GM23338 (cell line): ENCODE data around the gene USP38. TPM values are rescaled to one million over a fixed set of nuclear protein-coding genes. Genes with fewer than 3 reads are reported as not detected.

Source experiments
- ATAC-seq: fragments of 200-7000 bp; cut with Tn5 transposase; 3 replicates; pipeline ENCODE4 v1.9.1; 2020
- DNase-seq: peaks from one replicate; pipeline ENCODE4 v3.0.0-alpha.2; 2015; ENCODE audit warnings: low spot score
- H2AFZ ChIP-seq: fragments of 200-600 bp; sonication (generic); 2 replicates; pipeline ENCODE4 v1.8.0; 2016; ENCODE audit warnings: antibody characterized with exemption, mild to moderate bottlenecking, moderate library complexity
- H3F3A ChIP-seq: fragments of 200-600 bp; sonication (generic); replicated peaks from 2 replicates; pipeline ENCODE4 v1.8.0; 2017; ENCODE audit warnings: antibody characterized with exemption, mixed run types, low read depth
- H3K27ac ChIP-seq: fragments of 200-600 bp; sonication (generic); 2 replicates; pipeline ENCODE4 v1.6.1; 2016; ENCODE audit warnings: low read depth
- H3K27me3 ChIP-seq: fragments of 200-600 bp; sonication (generic); 2 replicates; pipeline ENCODE4 v1.8.0; 2016; ENCODE audit warnings: mild to moderate bottlenecking, mixed run types, moderate library complexity; ENCODE audit not compliant: insufficient read depth
- H3K36me3 ChIP-seq: fragments of 200-600 bp; sonication (generic); 2 replicates; pipeline ENCODE4 v1.8.0; 2016; ENCODE audit warnings: mild to moderate bottlenecking; ENCODE audit not compliant: insufficient read depth
- H3K4me1 ChIP-seq: fragments of 200-600 bp; sonication (generic); 2 replicates; pipeline ENCODE4 v1.8.0; 2016; ENCODE audit warnings: mild to moderate bottlenecking, moderate library complexity; ENCODE audit not compliant: insufficient read depth
- H3K4me2 ChIP-seq: fragments of 200-600 bp; sonication (generic); 2 replicates; pipeline ENCODE4 v1.7.1; 2017; ENCODE audit warnings: mixed run types
- H3K4me3 ChIP-seq: fragments of 200-600 bp; sonication (generic); 2 replicates; pipeline ENCODE4 v1.6.1; 2016; ENCODE audit warnings: mixed run types
- H3K79me2 ChIP-seq: fragments of 200-600 bp; sonication (generic); replicated peaks from 2 replicates; pipeline ENCODE4 v1.8.0; 2017; ENCODE audit warnings: mild to moderate bottlenecking; ENCODE audit not compliant: insufficient read depth
- H3K9me2 ChIP-seq: fragments of 200-600 bp; sonication (generic); 2 replicates; pipeline ENCODE4 v1.8.0; 2017; ENCODE audit not compliant: insufficient read depth
- H4K20me1 ChIP-seq: fragments of 200-600 bp; sonication (generic); replicated peaks from 2 replicates; pipeline ENCODE4 v1.8.0; 2017; ENCODE audit warnings: mild to moderate bottlenecking; ENCODE audit not compliant: insufficient read depth
- H3K27ac Mint-ChIP-seq: 2 replicates; pipeline ENCODE4 v1.8.0; 2020; ENCODE audit warnings: inconsistent platforms, mild to moderate bottlenecking, moderate library complexity, mixed read lengths
- H3K27me3 Mint-ChIP-seq: 3 replicates; pipeline ENCODE4 v1.8.0; 2022; ENCODE audit warnings: low read depth, mild to moderate bottlenecking, moderate library complexity, mixed read lengths, inconsistent platforms; ENCODE audit not compliant: insufficient read depth, poor library complexity
- H3K36me3 Mint-ChIP-seq: 3 replicates; pipeline ENCODE4 v1.8.0; 2021; ENCODE audit warnings: low read depth, mild to moderate bottlenecking, inconsistent platforms, moderate library complexity, mixed read lengths
- H3K4me1 Mint-ChIP-seq: 3 replicates; pipeline ENCODE4 v1.8.0; 2020; ENCODE audit warnings: mild to moderate bottlenecking, inconsistent platforms, mixed read lengths
- H3K4me3 Mint-ChIP-seq: 3 replicates; pipeline ENCODE4 v1.8.0; 2021; ENCODE audit warnings: moderate library complexity, mild to moderate bottlenecking, inconsistent platforms, mixed read lengths
- H3K9me3 Mint-ChIP-seq: 3 replicates; pipeline ENCODE4 v1.8.0; 2020; ENCODE audit warnings: moderate library complexity, mild to moderate bottlenecking, inconsistent platforms, mixed read lengths
- EZH2 ChIP-seq: fragments of 200-600 bp; sonication (generic); IDR thresholded peaks from one replicate; pipeline ENCODE4 v1.8.0; 2017; ENCODE audit warnings: antibody characterized with exemption, mild to moderate bottlenecking, low read depth; ENCODE audit not compliant: unreplicated experiment
- EZH2phosphoT487 ChIP-seq: fragments of 200-600 bp; sonication (generic); IDR thresholded peaks from one replicate; pipeline ENCODE4 v1.8.1; 2018; ENCODE audit warnings: antibody characterized with exemption; ENCODE audit not compliant: unreplicated experiment
- NANOG ChIP-seq: IDR thresholded peaks from 2 replicates; pipeline ENCODE4 v1.6.1; 2016; ENCODE audit warnings: antibody characterized with exemption, borderline replicate concordance
- POLR2AphosphoS5 ChIP-seq: IDR thresholded peaks from 2 replicates; pipeline ENCODE4 v1.6.1; 2016; ENCODE audit warnings: antibody characterized with exemption, low read depth
- STAT1 ChIP-seq: IDR thresholded peaks from one replicate; pipeline ENCODE4 v1.6.1; 2016; ENCODE audit warnings: antibody characterized with exemption; ENCODE audit not compliant: unreplicated experiment
- ZNF114 ChIP-seq: fragments of 250-450 bp; sonication (Bioruptor Pico); IDR thresholded peaks from 2 replicates; pipeline ENCODE4 v1.5.0; 2020; ENCODE audit warnings: mild to moderate bottlenecking, moderate library complexity
- ZNF331 ChIP-seq: fragments of 250-450 bp; sonication (Bioruptor Pico); IDR thresholded peaks from 2 replicates; pipeline ENCODE4 v1.5.0; 2020; ENCODE audit warnings: low read depth, mild to moderate bottlenecking, moderate library complexity
- ZNF462 ChIP-seq: fragments of 250-450 bp; sonication (Bioruptor Pico); IDR thresholded peaks from 2 replicates; pipeline ENCODE4 v1.5.0; 2020; ENCODE audit warnings: mild to moderate bottlenecking, moderate library complexity
- polyA plus RNA-seq: library from polyadenylated mRNA; unstranded; fragments of >200 nt; fragmentation: Nextera tagmentation; extraction: Ambion mirVana; gene quantifications from 2 replicates; pipeline ENCODE4 v1.2.1, GENCODE V29; 2016
- total RNA-seq: library from RNA; depleted of rRNA; stranded (reverse); fragments of >200 nt; shearing (Covaris generic); gene quantifications from 2 replicates; pipeline ENCODE4 v1.2.3, GENCODE V29; 2014
- TF ChIP-seq, protein P1 (sequence below), 2 experiments: fragments of 200-600 bp in 1 of 2; sonication (generic) in 1 of 2; conservative IDR thresholded peaks; 2 replicates each; pipeline versions ENCODE4 v1.5.1 to v1.6.1; 2016 to 2017; ENCODE audit warnings: antibody characterized with exemption in 2 of 2, low read depth in 2 of 2, mild to moderate bottlenecking in 2 of 2, moderate library complexity in 1 of 2

The USP38 gene
- total and polyA plus RNA-seq, 2 experiments from 2014 or later: 3.7 to 16.5 TPM

DNA sequence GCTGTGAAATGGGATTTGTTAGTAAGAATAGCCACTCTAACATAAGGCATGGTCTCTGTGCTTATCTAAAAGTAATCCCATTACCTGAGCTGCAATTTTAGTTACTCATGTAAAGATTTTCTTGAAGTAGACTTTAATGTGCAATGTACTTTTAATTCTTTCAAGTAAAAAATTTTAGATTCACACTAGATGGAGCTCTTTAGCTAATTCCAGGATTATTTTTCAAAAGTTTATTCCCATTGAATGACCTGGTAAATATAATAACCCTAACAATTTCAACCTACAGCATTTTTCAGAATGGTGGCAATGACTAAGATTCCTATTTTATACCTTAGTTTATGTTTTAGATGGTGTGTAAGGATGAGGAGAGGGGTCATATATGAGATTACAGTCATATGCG lies 18.1 kb downstream of the USP38 start:
- H3K4me2 ChIP-seq: no peak overlapping the region
- Mint-ChIP-seq H3K36me3 (peaks cover 59% of the 10 kb centered on the region), H3K9me3 (no peaks in the 10 kb centered on the region), H3K4me1 (no peaks in the 10 kb centered on the region), H3K4me3 (no peak overlapping the region), H3K27ac (no peak overlapping the region), H3K27me3 (no peaks in the 10 kb centered on the region)
- H3K4me3 ChIP-seq: no peak overlapping the region
- peaks cover 40% of the 10 kb centered on the region; the same call in 1 of the 2 replicates for H3K36me3 ChIP-seq
- no peak overlapping the region for H2AFZ ChIP-seq
- no peak for TF ChIP-seq POLR2AphosphoS5
- TF ChIP-seq STAT1: no peak
- TF ChIP-seq ZNF462 (CRISPR knock-in tag): no peak
- no peak for TF ChIP-seq NANOG
- TF ChIP-seq ZNF114 (CRISPR knock-in tag): no peak
- TF ChIP-seq, protein P1, sequence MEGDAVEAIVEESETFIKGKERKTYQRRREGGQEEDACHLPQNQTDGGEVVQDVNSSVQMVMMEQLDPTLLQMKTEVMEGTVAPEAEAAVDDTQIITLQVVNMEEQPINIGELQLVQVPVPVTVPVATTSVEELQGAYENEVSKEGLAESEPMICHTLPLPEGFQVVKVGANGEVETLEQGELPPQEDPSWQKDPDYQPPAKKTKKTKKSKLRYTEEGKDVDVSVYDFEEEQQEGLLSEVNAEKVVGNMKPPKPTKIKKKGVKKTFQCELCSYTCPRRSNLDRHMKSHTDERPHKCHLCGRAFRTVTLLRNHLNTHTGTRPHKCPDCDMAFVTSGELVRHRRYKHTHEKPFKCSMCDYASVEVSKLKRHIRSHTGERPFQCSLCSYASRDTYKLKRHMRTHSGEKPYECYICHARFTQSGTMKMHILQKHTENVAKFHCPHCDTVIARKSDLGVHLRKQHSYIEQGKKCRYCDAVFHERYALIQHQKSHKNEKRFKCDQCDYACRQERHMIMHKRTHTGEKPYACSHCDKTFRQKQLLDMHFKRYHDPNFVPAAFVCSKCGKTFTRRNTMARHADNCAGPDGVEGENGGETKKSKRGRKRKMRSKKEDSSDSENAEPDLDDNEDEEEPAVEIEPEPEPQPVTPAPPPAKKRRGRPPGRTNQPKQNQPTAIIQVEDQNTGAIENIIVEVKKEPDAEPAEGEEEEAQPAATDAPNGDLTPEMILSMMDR (conservative IDR thresholded peaks at IDR 0.05; ENCODE audit: low read depth in 2 of 2): peak in 1 of 2 experiments; percentile 34; a peak in 3 of 4 replicates
- no peak for TF ChIP-seq EZH2
- no peak for TF ChIP-seq EZH2phosphoT487
- no peak for TF ChIP-seq ZNF331 (CRISPR knock-in tag)
- H3K79me2 ChIP-seq: peaks cover 8% of the 10 kb centered on the region; the same call in 1 of the 2 replicates
- H3K27me3 ChIP-seq: no peaks in the 10 kb centered on the region
- H4K20me1 ChIP-seq: 0 out of 2 replicates have a peak, but pooled peaks cover 6% of the 10 kb centered on the region
- H3K27ac ChIP-seq: no peak overlapping the region
- H3K9me2 ChIP-seq: no peaks in the 10 kb centered on the region
- DNase-seq (no peak), ATAC-seq (no peak)
- H3K4me1 ChIP-seq: no peaks in the 10 kb centered on the region
- no peaks in the 10 kb centered on the region for H3F3A ChIP-seq
